ENCODE results near the gene FHAD1. TPM values are rescaled to one million over a fixed set of nuclear protein-coding genes. Genes with fewer than 3 reads are reported as not detected.

FHAD1 gene
- total and polyA plus RNA-seq, 9 of the 15 experiments (the other 6 are each of a cell fraction or from before 2014, with no cell fraction given), result 0.32 to 2.1 (median 1.5) TPM; not detected in 1

GRCh38 chr1:15358565-15359133 lies 111.6 kb downstream of the FHAD1 start (continued):
- TF ChIP-seq CUX1 (CRISPR knock-in tag; IDR thresholded peaks at IDR 0.05) (no peak), HNRNPLL (IDR thresholded peaks at IDR 0.05; ENCODE audit: low read depth, low read length, poor library complexity, severe bottlenecking) (no peak), ZNF217 (CRISPR knock-in tag; IDR thresholded peaks at IDR 0.05) (no peak), HMG20A (CRISPR knock-in tag; conservative IDR thresholded peaks at IDR 0.05) (no peak), FOXA1 (IDR thresholded peaks at IDR 0.05; ENCODE audit: borderline replicate concordance) (no peak), HOXB6 (CRISPR knock-in tag; IDR thresholded peaks at IDR 0.05; ENCODE audit: borderline replicate concordance) (no peak), HMGN3 (IDR thresholded peaks at IDR 0.05; ENCODE audit: borderline replicate concordance, extremely low read depth, insufficient read length, low read depth, low read length) (no peak), ZC3H11A (IDR thresholded peaks at IDR 0.05; ENCODE audit: low read depth, low read length) (no peak), ESRRB (CRISPR knock-in tag; IDR thresholded peaks at IDR 0.05; ENCODE audit: borderline replicate concordance) (no peak), MXI1 (IDR thresholded peaks at IDR 0.05; ENCODE audit: low read depth, low read length) (no peak), ZBTB8A (IDR thresholded peaks at IDR 0.05; ENCODE audit: partially characterized antibody) (no peak), NRF1 (conservative IDR thresholded peaks at IDR 0.05 in 1 of 2, IDR thresholded peaks at IDR 0.05 in 1 of 2) (no peak)
- TF ChIP-seq, protein P1, sequence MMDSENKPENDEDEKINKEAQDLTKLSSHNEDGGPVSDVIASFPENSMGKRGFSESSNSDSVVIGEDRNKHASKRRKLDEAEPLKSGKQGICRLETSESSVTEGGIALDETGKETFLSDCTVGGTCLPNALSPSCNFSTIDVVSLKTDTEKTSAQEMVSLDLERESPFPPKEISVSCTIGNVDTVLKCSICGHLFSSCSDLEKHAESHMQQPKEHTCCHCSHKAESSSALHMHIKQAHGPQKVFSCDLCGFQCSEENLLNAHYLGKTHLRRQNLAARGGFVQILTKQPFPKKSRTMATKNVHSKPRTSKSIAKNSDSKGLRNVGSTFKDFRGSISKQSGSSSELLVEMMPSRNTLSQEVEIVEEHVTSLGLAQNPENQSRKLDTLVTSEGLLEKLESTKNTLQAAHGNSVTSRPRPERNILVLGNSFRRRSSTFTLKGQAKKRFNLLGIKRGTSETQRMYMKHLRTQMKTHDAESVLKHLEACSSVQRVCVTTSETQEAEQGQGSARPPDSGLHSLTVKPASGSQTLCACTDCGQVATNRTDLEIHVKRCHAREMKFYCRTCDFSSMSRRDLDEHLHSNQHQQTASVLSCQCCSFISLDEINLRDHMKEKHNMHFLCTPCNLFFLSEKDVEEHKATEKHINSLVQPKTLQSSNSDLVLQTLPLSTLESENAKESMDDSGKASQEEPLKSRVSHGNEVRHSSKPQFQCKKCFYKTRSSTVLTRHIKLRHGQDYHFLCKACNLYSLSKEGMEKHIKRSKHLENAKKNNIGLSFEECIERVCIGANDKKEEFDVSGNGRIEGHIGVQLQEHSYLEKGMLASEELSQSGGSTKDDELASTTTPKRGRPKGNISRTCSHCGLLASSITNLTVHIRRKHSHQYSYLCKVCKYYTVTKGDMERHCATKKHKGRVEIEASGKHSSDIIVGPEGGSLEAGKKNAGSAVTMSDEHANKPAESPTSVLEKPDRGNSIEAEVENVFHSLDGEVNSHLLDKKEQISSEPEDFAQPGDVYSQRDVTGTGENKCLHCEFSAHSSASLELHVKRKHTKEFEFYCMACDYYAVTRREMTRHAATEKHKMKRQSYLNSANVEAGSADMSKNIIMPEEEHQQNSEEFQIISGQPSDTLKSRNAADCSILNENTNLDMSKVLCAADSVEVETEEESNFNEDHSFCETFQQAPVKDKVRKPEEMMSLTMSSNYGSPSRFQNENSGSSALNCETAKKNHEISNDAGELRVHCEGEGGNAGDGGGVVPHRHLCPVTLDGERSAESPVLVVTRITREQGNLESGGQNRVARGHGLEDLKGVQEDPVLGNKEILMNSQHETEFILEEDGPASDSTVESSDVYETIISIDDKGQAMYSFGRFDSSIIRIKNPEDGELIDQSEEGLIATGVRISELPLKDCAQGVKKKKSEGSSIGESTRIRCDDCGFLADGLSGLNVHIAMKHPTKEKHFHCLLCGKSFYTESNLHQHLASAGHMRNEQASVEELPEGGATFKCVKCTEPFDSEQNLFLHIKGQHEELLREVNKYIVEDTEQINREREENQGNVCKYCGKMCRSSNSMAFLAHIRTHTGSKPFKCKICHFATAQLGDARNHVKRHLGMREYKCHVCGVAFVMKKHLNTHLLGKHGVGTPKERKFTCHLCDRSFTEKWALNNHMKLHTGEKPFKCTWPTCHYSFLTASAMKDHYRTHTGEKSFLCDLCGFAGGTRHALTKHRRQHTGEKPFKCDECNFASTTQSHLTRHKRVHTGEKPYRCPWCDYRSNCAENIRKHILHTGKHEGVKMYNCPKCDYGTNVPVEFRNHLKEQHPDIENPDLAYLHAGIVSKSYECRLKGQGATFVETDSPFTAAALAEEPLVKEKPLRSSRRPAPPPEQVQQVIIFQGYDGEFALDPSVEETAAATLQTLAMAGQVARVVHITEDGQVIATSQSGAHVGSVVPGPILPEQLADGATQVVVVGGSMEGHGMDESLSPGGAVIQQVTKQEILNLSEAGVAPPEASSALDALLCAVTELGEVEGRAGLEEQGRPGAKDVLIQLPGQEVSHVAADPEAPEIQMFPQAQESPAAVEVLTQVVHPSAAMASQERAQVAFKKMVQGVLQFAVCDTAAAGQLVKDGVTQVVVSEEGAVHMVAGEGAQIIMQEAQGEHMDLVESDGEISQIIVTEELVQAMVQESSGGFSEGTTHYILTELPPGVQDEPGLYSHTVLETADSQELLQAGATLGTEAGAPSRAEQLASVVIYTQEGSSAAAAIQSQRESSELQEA (IDR thresholded peaks at IDR 0.05; ENCODE audit: low read depth), result no peak

Measured in K562 (cell line).